Activated T-cell treated with anti-CD3 and anti-CD28 coated beads, Interleukin-2, amount 50 U/mL, for 48 hours (primary cell): Measurements from ENCODE around the gene NT5C3B.
A peak's percentile ranks its signal among the peaks of the same experiment; 100 is the strongest.
"Not testable (repeated sequence)": the region's sequence is repeated elsewhere in the genome, so short reads cannot be mapped to it uniquely, and the experiment has no call there.

Experiments
- DNase-seq, 2 experiments: peaks; one replicate each; pipeline ENCODE4 v3.0.0-alpha.2; 2020

NT5C3B gene

GRCh38 chr17:41837761-41838538, 1.9 kb upstream of the NT5C3B start, which contains the start of gene KLHL10:
KLHL10 (plus strand) TSS chr17:41837825; CDS start chr17:41837933, 108 bp downstream.
- DNase-seq = no peak

DNA sequence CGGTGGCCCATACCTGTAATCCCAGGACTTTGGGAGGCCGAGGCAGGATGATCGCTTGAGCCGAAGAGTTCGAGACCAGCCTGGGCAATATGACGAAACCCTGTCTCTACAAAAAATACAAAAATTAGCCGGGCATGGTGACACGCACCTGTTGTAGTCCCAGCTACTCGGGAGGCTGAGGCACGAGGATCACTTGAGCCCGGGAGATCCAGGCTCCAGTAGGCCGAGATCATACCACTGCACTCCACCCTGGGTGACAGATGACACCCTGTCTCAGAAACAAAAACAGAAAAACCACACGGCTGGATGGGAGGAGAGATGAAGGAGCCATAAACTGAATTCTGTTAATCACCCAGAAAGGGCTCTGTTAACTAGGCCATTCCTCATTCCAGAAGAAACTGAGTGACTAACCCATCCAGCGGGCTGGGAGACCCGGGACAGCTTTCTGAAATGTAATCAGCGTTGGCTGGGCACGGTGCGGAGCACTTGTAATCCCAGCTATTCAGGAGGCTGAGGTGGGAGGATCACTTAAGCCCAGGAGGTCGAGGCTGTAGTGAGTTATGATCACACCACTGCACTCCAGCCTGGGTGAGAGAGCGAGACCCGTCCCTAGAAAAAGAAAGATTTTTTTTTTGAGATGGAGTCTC, 641 bp upstream of the NT5C3B start:
- DNase-seq = no peak

GRCh38 chr17:41835214-41835799, 725 bp downstream of the NT5C3B start:
- DNase-seq = no peak

GRCh38 chr17:41829961-41830360, 6.1 kb downstream of the NT5C3B start:
- not testable (repeated sequence) for DNase-seq

DNA sequence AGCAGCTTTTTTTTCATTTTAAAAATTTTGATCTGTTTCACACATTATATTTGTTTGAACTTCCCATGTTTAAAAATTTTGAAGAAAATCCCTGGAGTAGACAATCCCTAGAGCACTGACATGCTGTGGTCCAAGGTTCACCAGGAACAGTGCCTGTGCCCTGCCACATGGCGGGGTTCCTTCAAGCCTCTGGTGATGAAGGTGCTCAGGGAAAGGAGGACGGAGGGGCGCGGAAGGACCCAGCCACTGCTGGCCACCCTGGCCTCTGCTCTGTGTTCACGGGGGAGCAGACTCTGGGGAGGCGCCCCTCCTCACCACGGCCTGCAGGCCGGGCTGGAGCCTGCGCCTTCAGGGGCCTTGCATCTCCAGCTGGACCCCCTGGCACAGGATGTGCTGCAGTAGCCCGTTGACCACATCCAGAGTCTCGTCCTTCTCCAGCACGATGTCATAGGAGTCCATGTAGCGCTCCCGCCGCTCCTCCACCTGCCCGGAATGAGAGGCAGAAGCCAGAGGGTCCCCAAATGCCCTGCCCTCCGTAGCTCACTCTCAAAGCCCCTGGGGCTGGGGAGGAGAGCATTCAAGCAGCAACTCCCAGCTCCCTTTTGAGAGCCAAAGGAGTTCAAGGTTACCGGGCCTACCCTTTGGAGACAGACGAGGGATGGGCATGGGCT, 10.7 kb downstream of the NT5C3B start:
- DNase-seq = no peak

- DNase-seq = no peak
Measured at GRCh38 chr17:41824086-41824485, 11.9 kb downstream of the NT5C3B start.

DNA sequence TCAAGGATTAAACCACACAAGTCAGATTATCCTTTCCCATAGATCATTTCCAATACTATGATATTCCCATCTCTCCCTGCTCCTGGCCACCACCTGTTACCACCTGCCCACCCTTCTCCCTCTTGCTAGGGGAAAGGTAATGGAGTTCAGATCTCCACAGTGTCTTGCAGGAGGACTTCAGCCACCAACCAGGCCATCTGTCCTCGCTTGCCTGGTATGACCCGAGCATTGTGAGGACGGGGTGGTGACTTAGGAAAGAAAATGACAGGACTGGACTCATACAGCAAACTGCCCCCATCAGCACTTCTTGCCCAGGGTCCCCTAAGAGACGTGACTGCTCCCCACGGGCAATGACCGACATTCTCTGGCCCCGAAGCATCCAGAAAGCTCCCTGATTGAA, 12.5 kb downstream of the NT5C3B start:
- no peak for DNase-seq

DNA sequence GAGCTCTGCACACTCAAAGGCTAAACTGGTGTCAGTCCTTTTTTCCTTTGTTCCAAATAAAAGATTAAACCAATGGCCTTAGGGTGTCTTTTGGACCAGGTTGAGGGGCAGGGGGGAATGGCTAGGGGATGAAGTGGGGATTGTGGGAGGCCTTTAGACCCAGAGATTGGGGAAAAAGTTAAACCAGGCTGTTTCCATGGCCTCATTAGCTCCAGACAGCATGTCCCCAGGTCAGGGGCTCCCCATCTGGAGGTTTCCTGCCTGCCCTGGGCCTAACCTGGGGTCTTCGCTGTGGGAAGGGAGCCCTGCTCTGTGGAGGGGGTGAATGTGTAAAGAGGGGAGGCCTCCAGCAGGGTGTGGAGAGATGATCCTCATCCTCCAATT, 12.9 kb downstream of the NT5C3B start:
- no peak for DNase-seq

GRCh38 chr17:41822216-41823140, 13.6 kb downstream of the NT5C3B start:
- no peak for DNase-seq

GRCh38 chr17:41821776-41822175, 14.3 kb downstream of the NT5C3B start:
- DNase-seq = no peak

GRCh38 chr17:41818024-41818423, 18.0 kb downstream of the NT5C3B start:
- no peak for DNase-seq

DNA sequence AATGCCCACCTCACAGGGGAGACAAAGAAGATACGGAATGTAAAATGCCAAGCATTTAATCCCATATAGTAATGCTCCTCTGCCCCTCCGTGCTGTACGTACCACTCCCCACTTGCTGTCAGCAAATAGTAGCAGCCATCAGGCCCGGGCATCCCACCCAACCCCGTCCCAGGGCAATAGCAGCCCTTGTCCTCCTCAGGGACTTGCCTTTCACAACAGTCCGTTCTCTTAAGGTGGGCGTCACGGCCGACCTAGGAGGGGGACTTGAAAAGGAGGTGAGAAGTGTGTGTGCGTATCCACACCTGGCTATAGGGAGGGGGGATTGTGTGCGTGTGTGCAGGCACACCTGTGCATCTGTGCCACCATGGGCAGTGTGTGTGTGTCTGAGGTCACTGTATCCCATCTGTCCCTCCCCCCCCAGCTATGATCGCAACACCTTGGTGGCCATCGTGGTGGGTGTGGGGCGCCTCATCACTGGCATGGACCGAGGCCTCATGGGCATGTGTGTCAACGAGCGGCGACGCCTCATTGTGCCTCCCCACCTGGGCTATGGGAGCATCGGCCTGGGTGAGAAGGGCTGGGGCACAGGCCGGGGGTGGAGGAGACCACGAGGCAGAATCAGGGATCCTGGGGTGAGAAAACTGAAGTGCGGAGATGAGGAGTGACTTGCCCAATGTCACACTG, 19.3 kb downstream of the NT5C3B start:
- DNase-seq = no peak

- no peak for DNase-seq
Measured at GRCh38 chr17:41814195-41814594, 21.8 kb downstream of the NT5C3B start.

DNA sequence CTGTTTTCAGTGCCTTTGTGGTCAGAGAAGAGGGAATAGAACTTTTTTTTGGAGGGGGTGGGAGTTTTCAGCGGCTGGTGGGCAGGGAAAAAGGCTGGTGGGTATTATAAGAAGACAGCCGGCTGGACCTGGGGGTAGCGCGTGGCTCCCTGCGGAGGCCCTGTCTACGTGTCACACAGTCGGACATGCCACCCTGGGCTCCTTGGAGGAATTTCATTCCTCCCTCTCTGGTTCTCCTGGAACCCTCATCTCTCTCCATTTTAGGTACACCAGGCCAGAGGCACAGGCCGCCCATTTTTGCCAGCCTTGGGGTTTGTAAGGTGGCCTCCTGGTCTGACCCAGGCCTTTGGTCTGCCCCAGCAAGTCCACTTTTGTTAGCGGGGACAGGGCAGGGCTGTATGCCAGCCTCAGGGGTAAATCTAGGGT, 22.3 kb downstream of the NT5C3B start:
- no peak for DNase-seq

DNA sequence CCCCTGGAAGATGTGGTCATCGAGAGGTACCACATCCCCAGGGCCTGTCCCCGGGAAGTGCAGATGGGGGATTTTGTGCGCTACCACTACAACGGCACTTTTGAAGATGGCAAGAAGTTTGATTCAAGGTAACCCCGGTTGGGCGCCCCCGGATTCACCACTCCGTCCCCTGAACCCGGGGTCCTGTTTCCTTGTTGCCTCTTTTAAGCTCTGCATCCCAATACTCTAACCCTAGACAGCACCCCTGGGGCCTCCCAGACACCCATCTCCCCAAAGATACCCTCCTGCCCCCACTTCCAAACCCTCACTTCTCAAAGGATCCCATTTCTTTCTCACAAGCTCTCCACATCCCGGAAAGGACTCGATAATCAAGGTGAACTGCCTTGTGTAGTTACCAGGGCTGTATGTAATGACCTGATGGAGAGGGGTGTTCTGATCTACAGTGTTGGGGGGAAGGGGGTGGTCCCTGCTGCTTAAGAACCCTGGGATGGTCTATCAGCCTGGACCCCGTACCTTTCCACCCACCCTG, 22.8 kb downstream of the NT5C3B start:
- no peak for DNase-seq

- peak; percentile 55 to 62 for DNase-seq
Measured at GRCh38 chr17:41812381-41813151, 23.5 kb downstream of the NT5C3B start, which contains the start of gene FKBP10. FKBP10 (plus strand) TSS chr17:41813004; CDS start chr17:41813035, 31 bp downstream.

- DNase-seq = peak; percentile 79 to 87
Measured at GRCh38 chr17:41811549-41812380, 24.3 kb downstream of the NT5C3B start, which contains the start of gene P3H4. P3H4 (minus strand) TSS chr17:41811949; CDS start chr17:41811915, 34 bp downstream.

DNA sequence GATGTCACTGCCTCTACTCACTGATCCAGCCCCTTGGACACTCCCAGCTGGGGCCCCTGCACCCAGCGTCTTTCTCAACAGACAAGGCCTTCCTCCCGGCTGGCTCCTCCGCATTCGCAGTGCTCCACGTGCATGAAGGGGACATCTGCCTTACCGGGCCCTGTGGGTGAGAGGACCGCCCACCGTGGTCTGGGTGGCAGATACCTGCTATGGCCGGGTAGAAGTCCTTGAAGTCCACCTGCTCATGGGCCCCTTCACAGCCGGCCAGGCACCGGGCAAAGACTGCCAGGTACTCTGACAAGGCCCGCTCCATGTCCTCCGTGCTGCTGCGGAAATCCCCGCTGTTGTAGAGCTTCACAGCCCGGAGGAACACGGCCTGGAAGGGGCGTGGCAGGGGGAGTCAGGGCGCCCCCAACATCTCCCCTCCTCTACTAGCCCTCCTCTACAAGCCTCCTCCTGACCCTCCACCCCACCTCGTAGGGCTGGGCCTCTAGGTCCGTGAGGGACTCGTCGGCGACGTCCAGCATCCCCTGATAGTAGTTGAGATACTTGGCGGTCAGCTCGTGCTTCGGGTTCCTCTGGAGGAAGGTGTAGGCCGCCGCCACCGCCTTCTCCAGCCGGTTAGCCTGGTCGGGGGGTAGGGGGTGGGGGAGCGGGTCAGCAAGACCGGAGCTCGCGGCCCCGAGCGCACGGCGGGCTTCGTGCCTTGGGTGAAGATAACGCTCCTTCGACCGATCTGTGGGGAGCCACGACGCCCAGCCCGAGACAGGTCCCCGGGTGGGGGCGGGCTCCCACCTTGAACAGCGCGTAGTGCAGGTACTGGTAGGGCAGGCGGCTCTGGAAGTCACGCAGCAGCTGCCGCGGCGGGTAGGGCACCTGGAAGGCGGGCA, 25.1 kb downstream of the NT5C3B start:
- no peak for DNase-seq
